Neural cell (in vitro differentiated cells): ENCODE data around the gene OR52M1. TPM values are rescaled to one million over a fixed set of nuclear protein-coding genes. Genes with fewer than 3 reads are reported as not detected.

ENCODE experiments used
- H2AFZ ChIP-seq: fragments of 200-600, 300-800 bp; sonication (generic), shearing (Covaris generic); 2 replicates; pipeline ENCODE4 v1.6.0; 2014; ENCODE audit warnings: low read depth, mild to moderate bottlenecking, antibody characterized with exemption, low read length, moderate library complexity
- H3F3A ChIP-seq: fragments of 200-600 bp; shearing (Covaris generic); 2 replicates; pipeline ENCODE4 v1.6.1; 2016; ENCODE audit warnings: mild to moderate bottlenecking, moderate library complexity, mixed read lengths, antibody characterized with exemption, low read length; ENCODE audit not compliant: insufficient read depth, poor library complexity, severe bottlenecking
- H3K27ac ChIP-seq: fragments of 200-600, 300-800 bp; sonication (generic), shearing (Covaris generic); 2 replicates; pipeline ENCODE4 v1.5.1; 2014; ENCODE audit warnings: mild to moderate bottlenecking, low read length, moderate library complexity
- H3K27me3 ChIP-seq: fragments of 300-800, 200-600 bp; sonication (generic), shearing (Covaris generic); 2 replicates; pipeline ENCODE4 v1.6.0; 2014; ENCODE audit warnings: mild to moderate bottlenecking, low read depth, low read length, moderate library complexity; ENCODE audit not compliant: insufficient read depth
- H3K36me3 ChIP-seq: fragments of 300-800, 200-600 bp; sonication (generic), shearing (Covaris generic); 2 replicates; pipeline ENCODE4 v1.5.1; 2014; ENCODE audit warnings: mild to moderate bottlenecking, antibody characterized with exemption, low read length, moderate library complexity; ENCODE audit not compliant: insufficient read depth
- H3K4me2 ChIP-seq: fragments of 300-800, 200-600 bp; sonication (generic), shearing (Covaris generic); 2 replicates; pipeline ENCODE4 v1.6.0; 2014; ENCODE audit warnings: mild to moderate bottlenecking, low read length
- H3K4me3 ChIP-seq: fragments of 300-800, 200-600 bp; sonication (generic), shearing (Covaris generic); 2 replicates; pipeline ENCODE4 v1.5.1; 2014; ENCODE audit warnings: mild to moderate bottlenecking, low read length, moderate library complexity
- H3K79me2 ChIP-seq: fragments of 200-600 bp; shearing (Covaris generic); replicated peaks from 2 replicates; pipeline ENCODE4 v1.6.0; 2014; ENCODE audit warnings: mild to moderate bottlenecking, low read length, moderate library complexity; ENCODE audit not compliant: insufficient read depth
- H3K9ac ChIP-seq: fragments of 300-800, 200-600 bp; sonication (generic), shearing (Covaris generic); 2 replicates; pipeline ENCODE4 v1.6.1; 2016; ENCODE audit warnings: mild to moderate bottlenecking, low read length, mixed read lengths
- H3K9me2 ChIP-seq: fragments of 200-600 bp; shearing (Covaris generic); 2 replicates; pipeline ENCODE4 v1.6.1; 2016; ENCODE audit warnings: mild to moderate bottlenecking, low read length, mixed read lengths; ENCODE audit not compliant: insufficient read depth
- H3K9me3 ChIP-seq: fragments of 200-600, 300-800 bp; sonication (generic), shearing (Covaris generic); 2 replicates; pipeline ENCODE4 v1.6.1; 2016; ENCODE audit warnings: mild to moderate bottlenecking, mixed run types, low read length, moderate library complexity, mixed read lengths
- H4K20me1 ChIP-seq: fragments of 200-600 bp; shearing (Covaris generic); 2 replicates; pipeline ENCODE4 v1.6.1; 2016; ENCODE audit warnings: mild to moderate bottlenecking, mixed run types; ENCODE audit not compliant: insufficient read depth
- CTCF ChIP-seq: fragments of 450-650 bp; IDR thresholded peaks from 2 replicates; pipeline ENCODE4 v1.5.1; 2014; ENCODE audit warnings: antibody characterized with exemption, mild to moderate bottlenecking, moderate library complexity; ENCODE audit not compliant: poor library complexity, severe bottlenecking
- EP300 ChIP-seq: fragments of 450-650 bp; conservative IDR thresholded peaks from 2 replicates; pipeline ENCODE4 v1.6.1; 2014; ENCODE audit warnings: antibody characterized with exemption, mild to moderate bottlenecking, moderate library complexity; ENCODE audit not compliant: poor library complexity, severe bottlenecking
- EZH2 ChIP-seq: fragments of 200-600, 300-800 bp; shearing (Covaris generic), sonication (generic); IDR thresholded peaks from 2 replicates; pipeline ENCODE4 v1.6.1; 2014; ENCODE audit warnings: antibody characterized with exemption, low read length, borderline replicate concordance, mild to moderate bottlenecking; ENCODE audit not compliant: insufficient read depth, poor library complexity, severe bottlenecking
- MXI1 ChIP-seq: fragments of 450-650 bp; conservative IDR thresholded peaks from 2 replicates; pipeline ENCODE4 v1.6.1; 2014; ENCODE audit warnings: antibody characterized with exemption, mild to moderate bottlenecking; ENCODE audit not compliant: poor library complexity, severe bottlenecking
- POLR2AphosphoS5 ChIP-seq: IDR thresholded peaks from 2 replicates; pipeline ENCODE4 v1.6.1; 2012
- RAD21 ChIP-seq: fragments of 450-650 bp; conservative IDR thresholded peaks from 2 replicates; pipeline ENCODE4 v1.6.1; 2014; ENCODE audit warnings: antibody characterized with exemption, mild to moderate bottlenecking, moderate library complexity
- REST ChIP-seq: IDR thresholded peaks from 2 replicates; pipeline ENCODE4 v1.6.1; 2012; ENCODE audit warnings: borderline replicate concordance
- SMC3 ChIP-seq: fragments of 450-650 bp; conservative IDR thresholded peaks from 2 replicates; pipeline ENCODE4 v1.6.1; 2014; ENCODE audit warnings: antibody characterized with exemption, mild to moderate bottlenecking, moderate library complexity; ENCODE audit not compliant: poor library complexity
- TAF1 ChIP-seq: IDR thresholded peaks from 2 replicates; pipeline ENCODE4 v1.6.1; 2012; ENCODE audit warnings: low read depth
- polyA plus RNA-seq: library from polyadenylated mRNA; depleted of rRNA; stranded (reverse); fragments of >200 nt; gene quantifications from 2 replicates; pipeline ENCODE4 v1.2.3, GENCODE V29; 2014

The OR52M1 gene
- polyA plus RNA-seq, 1 donor from 2014 or later: not detected

- no peaks in the 10 kb centered on the region for H3K79me2 ChIP-seq
- H3K27me3 ChIP-seq: no peaks in the 10 kb centered on the region
- H3K9me2 ChIP-seq: no peaks in the 10 kb centered on the region
- no peaks in the 10 kb centered on the region for H3K36me3 ChIP-seq
- no peak within 1 kb of the TSS for H3K4me3 ChIP-seq
- H3K27ac ChIP-seq: no peak within 1 kb of the TSS
- H3K9me3 ChIP-seq: no peaks in the 10 kb centered on the region
- H2AFZ ChIP-seq: no peak within 1 kb of the TSS
- TF ChIP-seq SMC3 (no peak), CTCF (no peak), REST (no peak), TAF1 (no peak), RAD21 (no peak), EP300 (no peak), POLR2AphosphoS5 (no peak), MXI1 (no peak), EZH2 (no peak)
- no peak within 1 kb of the TSS for H3K9ac ChIP-seq
- no peaks in the 10 kb centered on the region for H3F3A ChIP-seq
- no peak within 1 kb of the TSS for H3K4me2 ChIP-seq
- H4K20me1 ChIP-seq: no peaks in the 10 kb centered on the region
These were observed 48.7 kb downstream of the OR52M1 start, which contains the start of gene OR52I1 for GRCh38 chr11:4593739-4594138. Gene OR52I1, plus strand, starts transcription at chr11:4594039. Its CDS starts 0 bp downstream, at chr11:4594039.

Other genes with a start within 250 kb of the OR52M1 start
- gene OR52B4, start 176.8 kb upstream of the OR52M1 start, polyA plus RNA-seq: not detected in 2 replicates
- 0.11 TPM in 1 of 2 replicates, not detected in the other for gene TRIM21, start 151.5 kb upstream of the OR52M1 start, polyA plus RNA-seq
- gene OR52K2, start 95.9 kb upstream of the OR52M1 start, polyA plus RNA-seq: not detected in 2 replicates
- gene OR52K1, start 62.5 kb upstream of the OR52M1 start, polyA plus RNA-seq: not detected in 2 replicates
- gene OR52I2, start 36.6 kb downstream of the OR52M1 start, polyA plus RNA-seq: not detected in 2 replicates
- gene OR52I1, start 48.8 kb downstream of the OR52M1 start, polyA plus RNA-seq: not detected in 2 replicates
- 14.7 and 15.3 TPM in 2 replicates for gene TRIM68, start 63.0 kb downstream of the OR52M1 start, polyA plus RNA-seq
- gene OR51D1, start 92.3 kb downstream of the OR52M1 start, polyA plus RNA-seq: not detected in 2 replicates
- not detected in 2 replicates for gene OR51E1, start 98.8 kb downstream of the OR52M1 start, polyA plus RNA-seq
- not detected in 2 replicates for gene OR51E2, start 152.7 kb downstream of the OR52M1 start, polyA plus RNA-seq
- gene MMP26, start 159.6 kb downstream of the OR52M1 start, polyA plus RNA-seq: not detected in 2 replicates
- gene OR51F1, start 224.7 kb downstream of the OR52M1 start, polyA plus RNA-seq: not detected in 2 replicates